ENCODE results near the gene MRPL3.

GRCh38 chr3:131530843-131531242, 28.1 kb upstream of the MRPL3 start:
- TF ChIP-seq CTCF (IDR thresholded peaks at IDR 0.05): no peak
- no peak for TF ChIP-seq RCOR1 (IDR thresholded peaks at IDR 0.05; ENCODE audit: low read length)
- TF ChIP-seq NFIC (IDR thresholded peaks at IDR 0.05; ENCODE audit: borderline replicate concordance): no peak
- TF ChIP-seq SIN3A (IDR thresholded peaks at IDR 0.05; ENCODE audit: borderline replicate concordance, low read depth, low read length): no peak
- no peak for TF ChIP-seq JUND (IDR thresholded peaks at IDR 0.05)
- TF ChIP-seq TAF1 (IDR thresholded peaks at IDR 0.05; ENCODE audit: borderline replicate concordance, low read depth, low read length): no peak
- TF ChIP-seq POLR2AphosphoS5 (IDR thresholded peaks at IDR 0.05; ENCODE audit: low read depth, low read length): no peak
- no peak for TF ChIP-seq EP300 (IDR thresholded peaks at IDR 0.05; ENCODE audit: borderline replicate concordance in 1 of 2, low read depth in 1 of 2, low read length in 1 of 2)
- no peak for TF ChIP-seq IRF3 (IDR thresholded peaks at IDR 0.05; ENCODE audit: low read depth, low read length)
- no peak for TF ChIP-seq FOXM1 (IDR thresholded peaks at IDR 0.05; ENCODE audit: low read depth)
- TF ChIP-seq FOXJ3 (CRISPR knock-in tag; IDR thresholded peaks at IDR 0.05): no peak
- TF ChIP-seq ZBTB33 (IDR thresholded peaks at IDR 0.05; ENCODE audit: borderline replicate concordance, low read depth): no peak
- TF ChIP-seq RAD21 (IDR thresholded peaks at IDR 0.05; ENCODE audit: low read length): no peak
- TF ChIP-seq MAX (IDR thresholded peaks at IDR 0.05; ENCODE audit: low read depth): no peak
